Hematopoietic multipotent progenitor cell treated with erythropoietin and hydrocortisone succinate and interleukin-3 and kit ligand, for 8 days (in vitro differentiated cells): ENCODE data around the gene LAMA5.

Source experiments
- DNase-seq: peaks from one replicate; pipeline ENCODE4 v3.0.0-alpha.2; 2015

LAMA5 gene

GRCh38 chr20:62326959-62327725 lies 40.0 kb downstream of the LAMA5 start:
- no peak for DNase-seq

GRCh38 chr20:62326559-62326958 lies 40.6 kb downstream of the LAMA5 start:
- DNase-seq = no peak

DNA sequence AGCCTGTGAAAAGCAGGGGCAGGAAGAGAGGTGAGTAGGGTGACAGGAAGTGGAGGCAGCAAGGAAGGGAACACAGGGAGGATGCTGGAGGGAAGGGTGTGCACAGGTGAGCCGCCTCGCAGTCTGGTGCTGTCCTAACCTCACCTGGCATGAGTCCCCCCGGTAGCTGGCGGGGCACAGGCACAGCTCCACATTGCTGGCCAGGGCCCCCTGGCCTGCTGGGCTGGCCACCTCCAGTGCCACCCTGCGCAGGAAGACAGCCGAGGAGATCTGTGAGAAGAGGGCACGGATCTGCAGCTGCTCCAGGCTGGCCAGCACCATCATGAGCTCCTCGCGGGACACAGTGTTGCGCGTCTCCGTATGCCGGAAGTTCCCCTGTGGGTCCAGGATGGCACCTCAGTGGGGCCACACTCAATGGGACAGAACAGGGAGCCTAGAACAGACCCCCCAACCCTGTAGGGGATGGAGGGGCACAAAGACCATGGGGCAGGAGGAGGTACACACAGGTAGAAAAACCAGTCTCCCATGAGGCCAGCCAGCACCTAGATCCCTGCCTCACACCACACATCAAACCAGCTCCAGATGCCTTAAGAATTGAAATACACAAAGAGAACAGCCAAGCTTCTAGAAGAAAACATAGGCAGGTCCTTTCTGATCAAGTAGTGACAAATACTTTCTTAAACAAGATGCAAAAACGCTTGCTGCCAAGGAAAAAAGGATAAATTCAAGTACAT lies 41.8 kb downstream of the LAMA5 start:
- no peak for DNase-seq

GRCh38 chr20:62323980-62324906 lies 42.9 kb downstream of the LAMA5 start:
- DNase-seq = no peak

- DNase-seq = no peak
Observed at GRCh38 chr20:62323146-62323979, 43.7 kb downstream of the LAMA5 start.

DNA sequence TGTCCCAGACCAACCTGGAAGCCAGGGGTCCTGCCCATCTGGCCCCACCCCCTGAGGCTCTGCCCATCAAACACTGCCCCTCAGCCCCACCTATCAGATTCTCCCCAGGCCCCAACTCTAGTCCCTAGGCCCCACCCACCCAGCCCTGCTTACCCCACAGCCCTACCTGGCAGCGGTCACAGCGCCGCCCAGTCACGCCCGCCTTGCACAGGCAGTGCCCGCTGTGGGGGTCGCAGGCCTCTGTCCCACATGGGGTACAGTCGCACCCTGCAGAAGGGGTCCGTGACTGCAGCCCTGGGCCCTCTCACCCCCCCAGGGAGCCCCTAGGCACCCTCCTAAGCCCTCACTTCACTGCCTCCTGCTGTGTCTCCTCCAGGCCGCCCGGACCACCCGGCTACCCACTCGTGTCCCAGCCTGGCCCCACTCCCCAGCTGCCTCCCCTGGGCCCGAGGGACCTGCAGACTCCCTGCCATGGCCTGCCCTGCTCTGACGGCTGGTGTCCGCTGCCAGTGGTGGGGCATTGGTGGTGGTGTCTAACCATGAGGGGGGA lies 44.5 kb downstream of the LAMA5 start:
- DNase-seq = no peak

DNA sequence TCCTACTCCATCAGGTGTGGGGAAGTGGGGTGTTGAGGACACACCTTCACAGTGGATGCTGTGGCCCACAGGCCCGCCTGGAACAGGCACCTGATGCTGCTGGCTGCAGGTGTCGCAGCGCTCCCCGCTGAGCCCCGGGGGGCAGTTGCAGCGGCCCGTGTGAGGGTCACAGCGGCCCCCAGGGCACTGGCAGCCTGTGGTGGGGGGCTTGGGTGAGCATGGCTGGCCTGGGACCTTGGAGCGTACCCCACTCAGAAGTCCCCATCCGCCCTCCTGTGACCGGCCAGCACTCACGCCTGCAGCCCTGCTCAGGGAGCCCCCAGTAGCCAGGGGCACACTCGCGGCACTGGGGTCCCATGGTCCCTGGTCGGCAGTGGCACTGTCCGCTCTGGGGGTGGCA lies 45.1 kb downstream of the LAMA5 start:
- DNase-seq = no peak

- no peak for DNase-seq
Observed at GRCh38 chr20:62321521-62321948, 45.6 kb downstream of the LAMA5 start.

GRCh38 chr20:62320581-62321354 lies 46.3 kb downstream of the LAMA5 start:
- DNase-seq = peak; percentile 7

GRCh38 chr20:62319346-62319909 lies 47.7 kb downstream of the LAMA5 start:
- DNase-seq = no peak

- no peak for DNase-seq
Observed at GRCh38 chr20:62318400-62319345, 48.4 kb downstream of the LAMA5 start.

DNA sequence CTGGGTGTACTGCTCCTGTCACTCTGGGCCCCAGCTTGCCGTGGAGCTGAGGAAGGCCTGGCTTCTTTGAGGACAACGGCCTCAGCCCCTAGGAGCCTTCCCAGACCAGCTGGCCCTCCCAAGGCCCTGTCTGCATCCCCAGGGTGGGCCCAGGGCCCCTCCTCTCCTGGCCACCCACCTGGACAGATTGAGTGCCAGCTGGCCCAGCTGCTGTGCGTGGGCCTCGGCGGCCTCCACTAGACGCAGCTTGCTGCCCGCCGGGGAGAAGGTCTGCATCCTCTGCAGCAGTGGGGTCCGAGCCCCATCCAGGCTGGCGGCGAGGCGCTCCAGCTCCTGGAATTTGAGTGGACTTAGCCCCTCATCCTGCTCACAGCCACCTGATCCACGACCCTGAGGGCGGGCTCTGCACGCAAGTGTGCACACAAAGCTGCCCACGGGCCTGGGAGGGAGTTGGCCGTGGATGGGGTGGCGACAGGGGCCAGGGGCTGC lies 49.9 kb downstream of the LAMA5 start:
- no peak for DNase-seq

DNA sequence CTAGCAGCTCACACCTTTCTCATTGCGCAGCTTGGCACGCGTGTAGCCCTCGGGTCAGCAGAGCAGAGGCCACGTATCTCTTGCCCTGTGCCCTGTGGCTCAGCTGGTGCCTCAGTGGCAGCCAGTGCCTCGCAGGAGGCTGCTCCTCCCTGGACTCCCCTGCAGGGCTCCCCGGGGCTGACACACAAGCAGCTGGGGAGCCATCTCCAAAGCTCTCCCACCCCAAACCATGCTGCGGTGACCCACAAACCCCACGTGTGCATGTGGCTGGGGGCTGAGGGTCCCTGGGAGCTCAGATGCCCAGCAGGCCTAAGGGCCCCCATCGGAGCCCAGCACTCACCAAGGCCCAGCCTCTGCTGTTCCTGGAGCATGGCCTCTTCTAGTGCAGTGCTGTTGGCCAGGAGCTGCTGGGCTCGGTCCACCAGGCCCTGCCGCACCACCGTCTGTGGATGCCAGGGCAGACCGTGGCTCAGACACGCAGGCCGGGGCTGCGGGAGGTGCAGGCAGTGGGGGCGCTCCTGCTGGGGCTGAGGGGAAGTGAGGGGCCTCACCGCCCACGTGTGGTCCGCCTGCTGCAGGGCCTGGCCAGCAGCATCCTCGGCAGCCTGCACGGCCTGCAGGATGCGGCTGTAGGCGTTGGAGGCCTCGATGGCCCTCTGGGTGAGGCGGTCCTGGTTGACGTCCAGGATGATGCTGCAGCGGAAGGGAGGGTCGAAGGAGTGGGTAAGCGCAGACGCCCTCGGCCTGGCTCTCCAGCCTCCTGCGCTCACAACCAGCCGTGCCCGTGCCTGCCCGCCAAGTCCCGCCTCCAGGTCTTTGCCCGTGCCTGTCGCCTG lies 50.6 kb downstream of the LAMA5 start:
- DNase-seq = no peak

DNA sequence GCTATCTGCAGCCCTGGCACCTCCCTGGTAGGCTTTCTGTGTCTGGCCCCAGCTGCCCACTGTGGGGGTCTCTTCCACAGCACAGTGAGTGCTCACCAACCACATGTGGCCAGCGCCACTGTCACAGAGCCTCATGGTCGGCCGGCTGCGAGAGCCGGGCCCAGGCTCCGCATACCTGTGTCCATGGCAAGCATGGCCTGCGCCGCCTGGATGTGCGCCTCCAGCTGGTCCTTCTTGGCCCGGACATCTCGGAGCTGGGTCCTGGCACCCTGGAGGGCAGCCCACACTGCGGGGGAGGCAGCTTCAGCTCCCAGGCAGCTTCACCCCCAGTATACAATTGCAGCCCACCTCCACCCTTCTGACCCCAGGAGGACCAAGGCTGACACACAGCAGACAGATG lies 51.3 kb downstream of the LAMA5 start:
- no peak for DNase-seq

GRCh38 chr20:62314711-62315302 lies 52.3 kb downstream of the LAMA5 start:
- no peak for DNase-seq

DNA sequence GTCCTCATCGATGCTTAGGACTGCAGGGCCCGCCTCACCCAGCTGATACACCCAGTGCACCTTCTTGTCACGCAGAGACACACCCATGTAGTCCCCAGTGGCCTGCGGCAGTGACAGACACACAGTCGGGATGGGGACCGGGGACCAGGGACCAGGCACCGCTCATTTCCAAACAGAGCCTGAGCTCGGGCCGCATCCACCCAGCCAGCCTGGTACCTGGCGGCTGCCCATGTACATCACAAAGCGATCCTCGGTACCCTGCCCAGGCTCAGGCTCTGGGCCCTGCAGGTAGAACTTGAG lies 52.8 kb downstream of the LAMA5 start:
- DNase-seq = no peak

- DNase-seq = no peak
Observed at GRCh38 chr20:62313460-62314338, 53.4 kb downstream of the LAMA5 start.
